GM23248 (cell line): ENCODE measurements around the gene KLB. TPM values are rescaled to one million over a fixed set of nuclear protein-coding genes. Genes with fewer than 3 reads are reported as not detected.
"Not testable (repeated sequence)": the region's sequence is repeated elsewhere in the genome, so short reads cannot be mapped to it uniquely, and the experiment has no call there.

Experiments used
- DNase-seq: peaks from one replicate; pipeline ENCODE4 v3.0.0-alpha.2; 2015
- H2AFZ ChIP-seq: fragments of 200-600 bp; sonication (generic); 2 replicates; pipeline ENCODE4 v1.6.1; 2016; ENCODE audit warnings: antibody characterized with exemption
- H3F3A ChIP-seq: fragments of 200-600 bp; sonication (generic); 2 replicates; pipeline ENCODE4 v1.6.1; 2016; ENCODE audit warnings: mild to moderate bottlenecking, antibody characterized with exemption, mixed run types; ENCODE audit not compliant: insufficient read depth
- H3K27ac ChIP-seq: fragments of 200-600 bp; sonication (generic); 2 replicates; pipeline ENCODE4 v1.5.1; 2016; ENCODE audit warnings: mild to moderate bottlenecking
- H3K27me3 ChIP-seq: fragments of 200-600 bp; sonication (generic); replicated peaks from 2 replicates; pipeline ENCODE4 v1.6.1; 2016; ENCODE audit warnings: mild to moderate bottlenecking; ENCODE audit not compliant: insufficient read depth
- H3K36me3 ChIP-seq: fragments of 200-600 bp; sonication (generic); 2 replicates; pipeline ENCODE4 v1.6.1; 2016; ENCODE audit warnings: low read depth, mild to moderate bottlenecking
- H3K4me1 ChIP-seq: fragments of 200-600 bp; sonication (generic); 2 replicates; pipeline ENCODE4 v1.6.1; 2016; ENCODE audit warnings: mild to moderate bottlenecking; ENCODE audit not compliant: insufficient read depth
- H3K4me2 ChIP-seq: fragments of 200-600 bp; sonication (generic); one replicate; pipeline ENCODE4 v1.6.1; 2016; ENCODE audit warnings: mild to moderate bottlenecking; ENCODE audit not compliant: unreplicated experiment
- H3K4me3 ChIP-seq: fragments of 200-600 bp; sonication (generic); 2 replicates; pipeline ENCODE4 v1.5.1; 2016; ENCODE audit warnings: mild to moderate bottlenecking
- H3K79me2 ChIP-seq: fragments of 200-600 bp; sonication (generic); 2 replicates; pipeline ENCODE4 v1.6.1; 2016; ENCODE audit warnings: mild to moderate bottlenecking; ENCODE audit not compliant: insufficient read depth
- H3K9ac ChIP-seq: fragments of 200-600 bp; sonication (generic); 2 replicates; pipeline ENCODE4 v1.6.1; 2016; ENCODE audit warnings: mild to moderate bottlenecking
- H3K9me2 ChIP-seq: fragments of 200-600 bp; sonication (generic); 2 replicates; pipeline ENCODE4 v1.6.1; 2016; ENCODE audit warnings: mixed run types, mild to moderate bottlenecking, moderate library complexity; ENCODE audit not compliant: insufficient read depth
- H3K9me3 ChIP-seq: fragments of 200-600 bp; sonication (generic); one replicate; pipeline ENCODE4 v1.6.1; 2017; ENCODE audit warnings: low read depth
- H4K20me1 ChIP-seq: fragments of 200-600 bp; sonication (generic); 2 replicates; pipeline ENCODE4 v1.6.0; 2016; ENCODE audit not compliant: insufficient read depth
- EZH2 ChIP-seq: fragments of 200-600 bp; sonication (generic); IDR thresholded peaks from 2 replicates; pipeline ENCODE4 v1.6.1; 2018; ENCODE audit warnings: antibody characterized with exemption, mild to moderate bottlenecking; ENCODE audit not compliant: insufficient read depth, poor library complexity, severe bottlenecking
- EZH2phosphoT487 ChIP-seq: fragments of 200-600 bp; sonication (generic); IDR thresholded peaks from 2 replicates; pipeline ENCODE4 v1.6.1; 2018; ENCODE audit warnings: antibody characterized with exemption, moderate library complexity, mild to moderate bottlenecking, low read depth; ENCODE audit not compliant: insufficient read depth
- WGBS, 2 experiments: methylation state at CpG; one replicate each; pipeline ENCODE4 v1.1.6; 2015 to 2017; ENCODE audit warnings: low lambda C conversion rate in 2 of 2, low coverage in 1 of 2; ENCODE audit errors: missing lambda C conversion rate in 2 of 2; 5-methylcytosine and 5-hydroxymethylcytosine counted together
- in situ Hi-C: fragments of 300-500 bp; cut with MboI; formaldehyde crosslinking; loops from 2 replicates; pipeline ENCODE4 v1.15.0; 2020
- polyA plus RNA-seq: library from polyadenylated mRNA; unstranded; fragments of >200 nt; fragmentation: Nextera tagmentation; extraction: Ambion mirVana; gene quantifications from 2 replicates; pipeline ENCODE4 v1.2.1, GENCODE V29; 2016
- total RNA-seq: library from RNA; depleted of rRNA; stranded (reverse); fragments of >200 nt; shearing (Covaris generic); gene quantifications from 2 replicates; pipeline ENCODE4 v1.2.3, GENCODE V29; 2014

Gene KLB
- total and polyA plus RNA-seq, 2 experiments from 2014 or later: not detected

DNA sequence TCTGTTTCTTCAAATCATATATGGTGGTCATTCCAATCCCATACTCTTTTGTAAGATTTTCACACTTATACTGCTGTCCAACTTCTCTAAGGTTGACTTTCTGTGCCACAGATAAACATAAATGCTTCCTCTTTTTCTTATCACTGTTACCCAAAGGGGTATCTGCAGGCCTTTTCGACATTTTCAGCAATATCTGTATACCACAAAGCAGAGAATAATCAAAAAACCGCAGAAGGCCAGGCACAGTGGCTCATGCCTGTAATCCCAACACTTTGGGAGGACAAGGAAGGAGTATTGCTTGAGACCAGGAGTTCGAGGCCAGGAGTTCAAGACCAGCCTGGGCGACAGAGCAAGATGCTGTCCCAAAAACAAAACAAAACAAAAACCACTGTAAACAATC, 37.4 kb upstream of the KLB start:
- H3K9ac ChIP-seq: no peak overlapping the region
- peaks cover 19% of the 10 kb centered on the region for H3K79me2 ChIP-seq
- DNase-seq: no peak
- H4K20me1 ChIP-seq: no peaks in the 10 kb centered on the region
- in situ Hi-C loops: no loop called here
- WGBS, 2 experiments: 38 to 41% methylated on average over 4 of the region's 4 CpGs
- H3K9me3 ChIP-seq: no peaks in the 10 kb centered on the region
- TF ChIP-seq EZH2: no peak
- TF ChIP-seq EZH2phosphoT487: no peak
- peaks cover 11% of the 10 kb centered on the region; the same call in 1 of the 2 replicates for H3K4me1 ChIP-seq
- no peaks in the 10 kb centered on the region for H3F3A ChIP-seq
- no peak overlapping the region for H3K4me3 ChIP-seq
- H3K9me2 ChIP-seq: no peaks in the 10 kb centered on the region
- no peak overlapping the region for H3K27ac ChIP-seq
- H3K27me3 ChIP-seq: no peaks in the 10 kb centered on the region
- no peak overlapping the region for H3K4me2 ChIP-seq
- no peaks in the 10 kb centered on the region for H3K36me3 ChIP-seq
- no peak overlapping the region for H2AFZ ChIP-seq

- H3K27me3 ChIP-seq, H3K79me2 ChIP-seq, in situ Hi-C loops, H3K4me3 ChIP-seq, H3K9me2 ChIP-seq, DNase-seq, H4K20me1 ChIP-seq, H3K9me3 ChIP-seq, H3K4me1 ChIP-seq, H3K27ac ChIP-seq, H3K9ac ChIP-seq, H3K36me3 ChIP-seq, H3F3A ChIP-seq, H2AFZ ChIP-seq, H3K4me2 ChIP-seq: not testable (repeated sequence)
- 35 to 49% methylated on average over 6 of the region's 6 CpGs for WGBS, 2 experiments
These were observed 35.5 kb upstream of the KLB start for GRCh38 chr4:39371209-39371608.

- Histone ChIP-seq H3K4me1 (no peaks in the 10 kb centered on the region), H3F3A (no peaks in the 10 kb centered on the region), H2AFZ (no peak overlapping the region), H3K9me2 (no peaks in the 10 kb centered on the region), H3K27me3 (0 out of 2 replicates have a peak, but pooled peaks cover 3% of the 10 kb centered on the region), H3K4me3 (no peak overlapping the region), H3K9me3 (no peaks in the 10 kb centered on the region), H3K27ac (no peak overlapping the region), H3K36me3 (no peaks in the 10 kb centered on the region), H3K9ac (no peak overlapping the region), H3K4me2 (no peak overlapping the region), H3K79me2 (no peaks in the 10 kb centered on the region), H4K20me1 (no peaks in the 10 kb centered on the region)
- 78 to 81% methylated on average over 4 of the region's 4 CpGs for WGBS, 2 experiments
- DNase-seq: no peak
- in situ Hi-C loops: no loop called here
- TF ChIP-seq EZH2 (no peak), EZH2phosphoT487 (no peak)
These were observed 31.3 kb upstream of the KLB start for GRCh38 chr4:39375478-39375877.

- H2AFZ ChIP-seq: no peak overlapping the region
- H3K79me2 ChIP-seq: no peaks in the 10 kb centered on the region
- H3K4me1 ChIP-seq: no peaks in the 10 kb centered on the region
- H3K9me3 ChIP-seq: no peaks in the 10 kb centered on the region
- H3K4me2 ChIP-seq: no peak overlapping the region
- 70 to 85% methylated on average over 1 of the region's 1 CpG for WGBS, 2 experiments
- DNase-seq: no peak
- H3K9me2 ChIP-seq: no peaks in the 10 kb centered on the region
- H3K27ac ChIP-seq: no peak overlapping the region
- H3K9ac ChIP-seq: no peak overlapping the region
- TF ChIP-seq EZH2 (no peak), EZH2phosphoT487 (no peak)
- H3K4me3 ChIP-seq: no peak overlapping the region
- H3K36me3 ChIP-seq: no peaks in the 10 kb centered on the region
- no peaks in the 10 kb centered on the region for H4K20me1 ChIP-seq
- H3K27me3 ChIP-seq: 0 out of 2 replicates have a peak, but pooled peaks cover 3% of the 10 kb centered on the region
- in situ Hi-C loops: no loop called here
- no peaks in the 10 kb centered on the region for H3F3A ChIP-seq
These were observed 23.0 kb upstream of the KLB start for GRCh38 chr4:39383690-39384089.

- TF ChIP-seq EZH2phosphoT487: no peak
- TF ChIP-seq EZH2: no peak
- WGBS, 2 experiments: 71 to 72% methylated on average over 11 of the region's 11 CpGs
These were observed 22.2 kb upstream of the KLB start for GRCh38 chr4:39384563-39384962.

More at GRCh38 chr4:39384563-39384962, 22.2 kb upstream of the KLB start:
- Histone ChIP-seq H3K79me2 (no peaks in the 10 kb centered on the region), H3K27me3 (0 out of 2 replicates have a peak, but pooled peaks cover 3% of the 10 kb centered on the region), H4K20me1 (no peaks in the 10 kb centered on the region), H3K4me1 (no peaks in the 10 kb centered on the region), H3K27ac (no peak overlapping the region), H3F3A (no peaks in the 10 kb centered on the region), H3K9me2 (no peaks in the 10 kb centered on the region), H2AFZ (no peak overlapping the region), H3K4me2 (no peak overlapping the region), H3K9ac (no peak overlapping the region), H3K4me3 (no peak overlapping the region), H3K9me3 (no peaks in the 10 kb centered on the region), H3K36me3 (no peaks in the 10 kb centered on the region)
- in situ Hi-C loops: no loop called here
- no peak for DNase-seq
